Suprapubic skin (tissue), 4 donors: Measurements from ENCODE around the gene C14orf119. TPM values are rescaled to one million over a fixed set of nuclear protein-coding genes. Genes with fewer than 3 reads are reported as not detected.

Experiments used
- DNase-seq, 2 donors: peaks; one replicate each; pipeline ENCODE4 v3.0.0-alpha.2; 2019; ENCODE audit warnings: low spot score in 2 of 2
- H3K27ac ChIP-seq: fragments of 200-600 bp; sonication (generic); one replicate; pipeline ENCODE4 v1.5.1; 2019
- H3K27me3 ChIP-seq: fragments of 200-600 bp; sonication (generic); one replicate; pipeline ENCODE4 v1.5.1; 2019
- H3K36me3 ChIP-seq: fragments of 200-600 bp; sonication (generic); one replicate; pipeline ENCODE4 v1.5.1; 2019
- H3K4me1 ChIP-seq: fragments of 200-600 bp; sonication (generic); one replicate; pipeline ENCODE4 v1.5.1; 2019
- H3K4me3 ChIP-seq: fragments of 200-600 bp; sonication (generic); one replicate; pipeline ENCODE4 v1.5.1; 2019; ENCODE audit warnings: mild to moderate bottlenecking
- H3K9me3 ChIP-seq: fragments of 200-600 bp; sonication (generic); one replicate; pipeline ENCODE4 v1.5.1; 2019
- CTCF ChIP-seq, 2 donors: fragments of 200-600 bp in 1 of 2; fragments of 450-650 bp in 1 of 2; sonication (generic) in 1 of 2; IDR thresholded peaks; one replicate each; pipeline ENCODE4 v1.5.1; 2016 to 2019; ENCODE audit warnings: antibody characterized with exemption in 2 of 2, mild to moderate bottlenecking in 1 of 2, moderate library complexity in 1 of 2
- EP300 ChIP-seq: sonication (generic); formaldehyde crosslinking; IDR thresholded peaks from one replicate; pipeline ENCODE4 v1.6.1; 2017; ENCODE audit warnings: antibody characterized with exemption
- POLR2A ChIP-seq, 2 donors: fragments of 450-650 bp; IDR thresholded peaks; one replicate each; pipeline ENCODE4 v1.6.1; 2017; ENCODE audit warnings: antibody characterized with exemption in 2 of 2, mild to moderate bottlenecking in 2 of 2, moderate library complexity in 2 of 2
- POLR2AphosphoS5 ChIP-seq, 3 donors: sonication (generic); formaldehyde crosslinking; IDR thresholded peaks; one replicate each; pipeline ENCODE4 v1.6.1; 2017; ENCODE audit warnings: antibody characterized with exemption in 3 of 3
- WGBS: methylation state at CpG from one replicate; pipeline ENCODE4 v1.1.5; 2018; 5-methylcytosine and 5-hydroxymethylcytosine counted together
- total RNA-seq, 4 donors: library from RNA; depleted of rRNA; stranded (reverse); fragments of >200 nt; gene quantifications; one replicate each; pipeline ENCODE4 v1.1.0, GENCODE V29; 2016

Gene C14orf119
- total RNA-seq, 4 donors from 2014 or later: 10.1 to 22.7 (median 18.6) TPM

GRCh38 chr14:23132970-23133369 is 37.7 kb downstream of the C14orf119 start:
- no peak for DNase-seq
- Histone ChIP-seq H3K27me3 (no peaks in the 10 kb centered on the region), H3K4me3 (no peak overlapping the region), H3K4me1 (peaks cover 30% of the 10 kb centered on the region), H3K27ac (no peak overlapping the region), H3K9me3 (no peaks in the 10 kb centered on the region), H3K36me3 (peaks cover 28% of the 10 kb centered on the region)
- TF ChIP-seq EP300: no peak
- TF ChIP-seq CTCF (IDR thresholded peaks at IDR 0.05): no peak
- 65% methylated on average over 8 of the region's 8 CpGs for WGBS

GRCh38 chr14:23136566-23137133 is 41.3 kb downstream of the C14orf119 start:
- Histone ChIP-seq H3K27me3 (no peaks in the 10 kb centered on the region), H3K36me3 (peaks cover 26% of the 10 kb centered on the region), H3K9me3 (no peaks in the 10 kb centered on the region), H3K4me3 (no peak overlapping the region), H3K27ac (no peak overlapping the region), H3K4me1 (peaks cover 20% of the 10 kb centered on the region)
- TF ChIP-seq POLR2AphosphoS5 (IDR thresholded peaks at IDR 0.05): no peak
- no peak for TF ChIP-seq CTCF (IDR thresholded peaks at IDR 0.05)
- TF ChIP-seq POLR2A (IDR thresholded peaks at IDR 0.05): no peak
- no peak for TF ChIP-seq EP300
- no peak for DNase-seq
- 91% methylated on average over 13 of the region's 16 CpGs for WGBS

- TF ChIP-seq CTCF (IDR thresholded peaks at IDR 0.05) (no peak), EP300 (no peak), POLR2AphosphoS5 (IDR thresholded peaks at IDR 0.05) (no peak), POLR2A (IDR thresholded peaks at IDR 0.05) (no peak)
- 64% methylated on average over 9 of the region's 11 CpGs for WGBS
- Histone ChIP-seq H3K9me3 (no peaks in the 10 kb centered on the region), H3K4me3 (no peak overlapping the region), H3K27me3 (no peaks in the 10 kb centered on the region), H3K4me1 (peaks cover 27% of the 10 kb centered on the region), H3K36me3 (peaks cover 26% of the 10 kb centered on the region), H3K27ac (peak overlapping the region; percentile 83)
- no peak for DNase-seq
Measured at GRCh38 chr14:23137192-23137812, 42.0 kb downstream of the C14orf119 start.

- Histone ChIP-seq H3K36me3 (peaks cover 26% of the 10 kb centered on the region), H3K27me3 (no peaks in the 10 kb centered on the region), H3K9me3 (no peaks in the 10 kb centered on the region), H3K4me1 (peaks cover 34% of the 10 kb centered on the region), H3K27ac (peak overlapping the region; percentile 83), H3K4me3 (no peak overlapping the region)
- TF ChIP-seq EP300 (no peak), CTCF (IDR thresholded peaks at IDR 0.05) (no peak), POLR2A (IDR thresholded peaks at IDR 0.05) (no peak), POLR2AphosphoS5 (IDR thresholded peaks at IDR 0.05) (no peak)
- no peak for DNase-seq
- WGBS: 64% methylated on average over 6 of the region's 6 CpGs
Measured at GRCh38 chr14:23137813-23138535, 42.7 kb downstream of the C14orf119 start.

GRCh38 chr14:23139874-23140273 is 44.6 kb downstream of the C14orf119 start:
- peaks cover 26% of the 10 kb centered on the region for H3K36me3 ChIP-seq
- no peak for DNase-seq
- 92% methylated on average over 2 of the region's 2 CpGs for WGBS
- H3K9me3 ChIP-seq: no peaks in the 10 kb centered on the region
- no peak for TF ChIP-seq CTCF (IDR thresholded peaks at IDR 0.05)
- TF ChIP-seq EP300: no peak
- no peak for TF ChIP-seq POLR2A (IDR thresholded peaks at IDR 0.05)
- no peak for TF ChIP-seq POLR2AphosphoS5 (IDR thresholded peaks at IDR 0.05)
- H3K4me3 ChIP-seq: no peak overlapping the region
- H3K4me1 ChIP-seq: peaks cover 47% of the 10 kb centered on the region
- no peaks in the 10 kb centered on the region for H3K27me3 ChIP-seq
- no peak overlapping the region for H3K27ac ChIP-seq
